H9 (cell line): Measurements from ENCODE around the gene AP1G2. TPM values are rescaled to one million over a fixed set of nuclear protein-coding genes. Genes with fewer than 3 reads are reported as not detected.

Experiments used
- DNase-seq: peaks from one replicate; pipeline ENCODE4 v3.0.0-alpha.2; 2017
- H2AFZ ChIP-seq: one replicate; pipeline ENCODE4 v1.6.1; 2013; ENCODE audit warnings: mild to moderate bottlenecking, low read length, control low read depth, moderate library complexity
- H2AK5ac ChIP-seq: 2 replicates; pipeline ENCODE4 v1.6.1; 2013; ENCODE audit warnings: low read length, control low read depth, mixed read lengths; ENCODE audit not compliant: insufficient read length
- H2BK120ac ChIP-seq: one replicate; pipeline ENCODE4 v1.6.1; 2013; ENCODE audit warnings: low read depth, mild to moderate bottlenecking, low read length, control low read depth, inconsistent platforms; ENCODE audit not compliant: poor library complexity, severe bottlenecking
- H2BK12ac ChIP-seq: 2 replicates; pipeline ENCODE4 v1.6.1; 2013; ENCODE audit warnings: low read length, control low read depth, mixed read lengths, low read depth; ENCODE audit not compliant: insufficient read length
- H2BK15ac ChIP-seq: 2 replicates; pipeline ENCODE4 v1.6.1; 2013; ENCODE audit warnings: low read depth, low read length, control low read depth
- H2BK20ac ChIP-seq: one replicate; pipeline ENCODE4 v1.6.1; 2013; ENCODE audit warnings: low read depth, mild to moderate bottlenecking, low read length, control low read depth, inconsistent platforms; ENCODE audit not compliant: poor library complexity, severe bottlenecking
- H2BK5ac ChIP-seq: 2 replicates; pipeline ENCODE4 v1.6.1; 2013; ENCODE audit warnings: low read length, control low read depth, mixed read lengths; ENCODE audit not compliant: insufficient read length
- H3K14ac ChIP-seq: 2 replicates; pipeline ENCODE4 v1.6.1; 2013; ENCODE audit warnings: low read length, control low read depth; ENCODE audit not compliant: insufficient read depth
- H3K18ac ChIP-seq: 2 replicates; pipeline ENCODE4 v1.6.1; 2013; ENCODE audit warnings: low read depth, mild to moderate bottlenecking, mixed read lengths, low read length, control low read depth; ENCODE audit not compliant: insufficient read length
- H3K23ac ChIP-seq: 2 replicates; pipeline ENCODE4 v1.6.1; 2013; ENCODE audit warnings: low read length, control low read depth, mixed read lengths, low read depth; ENCODE audit not compliant: insufficient read length
- H3K23me2 ChIP-seq: 2 replicates; pipeline ENCODE4 v1.6.1; 2013; ENCODE audit warnings: low read depth, mild to moderate bottlenecking, mixed read lengths, low read length, control low read depth; ENCODE audit not compliant: insufficient read length, poor library complexity, severe bottlenecking
- H3K27ac ChIP-seq: 2 replicates; pipeline ENCODE4 v1.5.1; 2013; ENCODE audit warnings: low read length, control low read depth, mixed read lengths, low read depth; ENCODE audit not compliant: insufficient read length
- H3K27me3 ChIP-seq: 2 replicates; pipeline ENCODE4 v1.6.1; 2013; ENCODE audit warnings: low read length, control low read depth, inconsistent platforms; ENCODE audit not compliant: insufficient read depth
- H3K4ac ChIP-seq: 2 replicates; pipeline ENCODE4 v1.6.1; 2013; ENCODE audit warnings: low read depth, mild to moderate bottlenecking, control low read depth, inconsistent platforms, low read length, moderate library complexity
- H3K4me1 ChIP-seq: 2 replicates; pipeline ENCODE4 v1.6.1; 2013; ENCODE audit warnings: low read length, control low read depth, inconsistent platforms; ENCODE audit not compliant: insufficient read depth
- H3K4me2 ChIP-seq: 2 replicates; pipeline ENCODE4 v1.6.1; 2013; ENCODE audit warnings: low read length, control low read depth, mixed read lengths; ENCODE audit not compliant: insufficient read length, insufficient read depth
- H3K56ac ChIP-seq: 2 replicates; pipeline ENCODE4 v1.6.1; 2013; ENCODE audit warnings: low read depth, mild to moderate bottlenecking, mixed read lengths, low read length, control low read depth; ENCODE audit not compliant: insufficient read length
- H3K79me1 ChIP-seq: 2 replicates; pipeline ENCODE4 v1.6.1; 2013; ENCODE audit warnings: low read depth, mild to moderate bottlenecking, moderate library complexity, low read length, control low read depth, inconsistent platforms; ENCODE audit not compliant: insufficient read depth, poor library complexity, severe bottlenecking
- H3K79me2 ChIP-seq: 2 replicates; pipeline ENCODE4 v1.6.1; 2013; ENCODE audit warnings: low read length, control low read depth, inconsistent platforms; ENCODE audit not compliant: insufficient read depth
- H3K9ac ChIP-seq: 2 replicates; pipeline ENCODE4 v1.6.1; 2013; ENCODE audit warnings: low read length, control low read depth, mixed read lengths; ENCODE audit not compliant: insufficient read length; ENCODE audit errors: extremely low read depth
- H3K9me3 ChIP-seq: one replicate; pipeline ENCODE4 v1.6.1; 2013; ENCODE audit warnings: low read depth, low read length, inconsistent platforms; ENCODE audit not compliant: control insufficient read depth
- H3T11ph ChIP-seq: one replicate; pipeline ENCODE4 v1.6.1; 2013; ENCODE audit warnings: mild to moderate bottlenecking, low read length, control low read depth, inconsistent platforms
- H4K20me1 ChIP-seq: one replicate; pipeline ENCODE4 v1.6.1; 2013; ENCODE audit not compliant: control insufficient read depth, insufficient read length, insufficient read depth
- H4K5ac ChIP-seq: 2 replicates; pipeline ENCODE4 v1.6.1; 2013; ENCODE audit warnings: low read depth, mild to moderate bottlenecking, mixed read lengths, low read length, control low read depth; ENCODE audit not compliant: insufficient read length
- H4K8ac ChIP-seq: replicated peaks from 2 replicates; pipeline ENCODE4 v1.6.1; 2013; ENCODE audit warnings: low read length, control low read depth, mixed read lengths, low read depth; ENCODE audit not compliant: insufficient read length
- H4K91ac ChIP-seq: 2 replicates; pipeline ENCODE4 v1.6.1; 2013; ENCODE audit warnings: low read depth, mild to moderate bottlenecking, moderate library complexity, mixed read lengths, low read length, control low read depth; ENCODE audit not compliant: insufficient read length
- H3K27ac Mint-ChIP-seq, 3 experiments: 2 replicates in 2 of 3; 3 replicates in 1 of 3; pipeline ENCODE4 v1.8.0; 2020 to 2021; ENCODE audit warnings: mixed read lengths in 3 of 3, mild to moderate bottlenecking in 1 of 3, moderate library complexity in 1 of 3
- H3K27me3 Mint-ChIP-seq: 2 replicates; pipeline ENCODE4 v1.8.0; 2021; ENCODE audit warnings: low read depth, mild to moderate bottlenecking, moderate library complexity, mixed read lengths
- H3K36me3 Mint-ChIP-seq, 3 experiments: 2 replicates in 2 of 3; 3 replicates in 1 of 3; pipeline ENCODE4 v1.8.0; 2020 to 2021; ENCODE audit warnings: low read depth in 3 of 3, mixed read lengths in 3 of 3; ENCODE audit not compliant: insufficient read depth in 1 of 3
- H3K4me1 Mint-ChIP-seq, 2 experiments: 2 replicates each; pipeline ENCODE4 v1.8.0; 2020; ENCODE audit warnings: mixed read lengths in 2 of 2
- H3K4me3 Mint-ChIP-seq, 2 experiments: 2 replicates in 1 of 2; 3 replicates in 1 of 2; pipeline ENCODE4 v1.8.0; 2020 to 2021; ENCODE audit warnings: mild to moderate bottlenecking in 2 of 2, mixed read lengths in 2 of 2, moderate library complexity in 1 of 2
- H3K9me3 Mint-ChIP-seq, 2 experiments: 2 replicates in 1 of 2; 3 replicates in 1 of 2; pipeline ENCODE4 v1.8.0; 2020; ENCODE audit warnings: mild to moderate bottlenecking in 2 of 2, mixed read lengths in 2 of 2, moderate library complexity in 1 of 2
- WGBS: extraction: QIAGEN DNeasy Blood & Tissue Kit; methylation state at CpG from one replicate; pipeline ENCODE4 v1.1.7; 2013; ENCODE audit warnings: missing lambda C conversion rate, low lambda C conversion rate, mixed read lengths; ENCODE audit not compliant: insufficient read length; ENCODE audit errors: extremely low coverage; 5-methylcytosine and 5-hydroxymethylcytosine counted together
- total RNA-seq: library from RNA; stranded (reverse); gene quantifications from 2 replicates; pipeline ENCODE4 v1.2.1, GENCODE V29; 2021
- TF ChIP-seq, protein P1 (sequence below): fragments of 200-600 bp; sonication (generic); conservative IDR thresholded peaks from 3 replicates; pipeline ENCODE4 v1.8.0; 2021; ENCODE audit warnings: antibody characterized with exemption, mild to moderate bottlenecking

Gene AP1G2
- total RNA-seq, 1 experiment from 2014 or later = 107 TPM

DNA sequence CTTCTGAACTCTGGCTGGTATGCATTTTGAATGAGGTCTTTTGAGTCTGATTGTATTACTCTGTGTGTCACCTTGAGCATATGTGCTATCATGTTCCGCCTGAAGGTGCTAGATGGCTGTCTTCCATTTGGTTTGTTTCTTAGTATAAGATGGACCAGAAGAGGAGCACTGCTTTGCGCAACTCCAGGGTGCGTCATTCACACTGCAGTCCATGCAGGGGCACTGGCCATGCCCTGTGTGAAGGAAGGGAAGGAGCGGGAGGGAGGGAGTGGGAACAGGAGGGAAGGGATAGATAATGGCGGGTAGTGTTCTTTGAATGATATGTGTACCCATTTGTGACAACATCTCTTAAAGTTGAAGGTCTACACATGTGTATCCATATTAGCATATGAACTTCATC lies 24.2 kb downstream of the AP1G2 start:
- no peak overlapping the region for H3K4ac ChIP-seq
- peak overlapping the region; percentile 25 for H2BK12ac ChIP-seq
- no CpG with 5 or more reads among the region's 5 CpGs for WGBS
- H3K4me1 Mint-ChIP-seq = peaks cover 34 to 37% of the 10 kb centered on the region in 2 experiments
- H2AFZ ChIP-seq = no peak overlapping the region
- no peak overlapping the region for H3K27ac ChIP-seq
- H3K79me1 ChIP-seq = no peaks in the 10 kb centered on the region
- no peak overlapping the region for H3K4me2 ChIP-seq
- no peak overlapping the region for H2AK5ac ChIP-seq
- H3K23me2 ChIP-seq = peaks cover 13% of the 10 kb centered on the region
- H4K91ac ChIP-seq = no peak overlapping the region
- H3K4me1 ChIP-seq = peaks cover 50% of the 10 kb centered on the region; the same call in 1 of the 2 replicates
- H3K4me3 Mint-ChIP-seq = no peak overlapping the region
- H3T11ph ChIP-seq = no peak overlapping the region
- no peak overlapping the region for H3K56ac ChIP-seq
- H3K79me2 ChIP-seq = peaks cover 2% of the 10 kb centered on the region; the same call in 1 of the 2 replicates
- H2BK5ac ChIP-seq = peak overlapping the region; percentile 23
- no peak overlapping the region for H4K5ac ChIP-seq
- TF ChIP-seq, protein P1, sequence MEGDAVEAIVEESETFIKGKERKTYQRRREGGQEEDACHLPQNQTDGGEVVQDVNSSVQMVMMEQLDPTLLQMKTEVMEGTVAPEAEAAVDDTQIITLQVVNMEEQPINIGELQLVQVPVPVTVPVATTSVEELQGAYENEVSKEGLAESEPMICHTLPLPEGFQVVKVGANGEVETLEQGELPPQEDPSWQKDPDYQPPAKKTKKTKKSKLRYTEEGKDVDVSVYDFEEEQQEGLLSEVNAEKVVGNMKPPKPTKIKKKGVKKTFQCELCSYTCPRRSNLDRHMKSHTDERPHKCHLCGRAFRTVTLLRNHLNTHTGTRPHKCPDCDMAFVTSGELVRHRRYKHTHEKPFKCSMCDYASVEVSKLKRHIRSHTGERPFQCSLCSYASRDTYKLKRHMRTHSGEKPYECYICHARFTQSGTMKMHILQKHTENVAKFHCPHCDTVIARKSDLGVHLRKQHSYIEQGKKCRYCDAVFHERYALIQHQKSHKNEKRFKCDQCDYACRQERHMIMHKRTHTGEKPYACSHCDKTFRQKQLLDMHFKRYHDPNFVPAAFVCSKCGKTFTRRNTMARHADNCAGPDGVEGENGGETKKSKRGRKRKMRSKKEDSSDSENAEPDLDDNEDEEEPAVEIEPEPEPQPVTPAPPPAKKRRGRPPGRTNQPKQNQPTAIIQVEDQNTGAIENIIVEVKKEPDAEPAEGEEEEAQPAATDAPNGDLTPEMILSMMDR = no peak
- H3K18ac ChIP-seq = no peak overlapping the region
- no peak overlapping the region for H3K9ac ChIP-seq
- no peaks in the 10 kb centered on the region for H4K20me1 ChIP-seq
- no peaks in the 10 kb centered on the region for H3K9me3 ChIP-seq
- no peaks in the 10 kb centered on the region for H3K27me3 ChIP-seq
- no peak overlapping the region for H2BK120ac ChIP-seq
- DNase-seq = no peak
- H3K14ac ChIP-seq = no peak overlapping the region
- no peak overlapping the region for H3K23ac ChIP-seq
- peaks cover 13 to 31% (median 13%) of the 10 kb centered on the region in 3 experiments; a peak in 6 of 7 replicates for H3K36me3 Mint-ChIP-seq
- no peak overlapping the region for H2BK20ac ChIP-seq
- H2BK15ac ChIP-seq = no peak overlapping the region
- no peaks in the 10 kb centered on the region; the same call in 1 of the 2 replicates for H3K27me3 Mint-ChIP-seq
- no peaks in the 10 kb centered on the region for H3K9me3 Mint-ChIP-seq
- peak overlapping the region; percentile 16 to 76 (median 29); a peak in 4 of 7 replicates for H3K27ac Mint-ChIP-seq
- H4K8ac ChIP-seq = no peak overlapping the region
